Measurements from ENCODE around the gene SLC7A6. TPM values are rescaled to one million over a fixed set of nuclear protein-coding genes. Genes with fewer than 3 reads are reported as not detected.
A peak's percentile ranks its signal among the peaks of the same experiment; 100 is the strongest.

SLC7A6 gene
- total RNA-seq, 1 donor from 2014 or later, result 12.1 TPM

GRCh38 chr16:68235887-68236136, 28.5 kb upstream of the SLC7A6 start, which contains the start of gene ESRP2:
TSS of gene ESRP2 (minus strand) at chr16:68236127. CDS start at chr16:68236045, 82 bp downstream.
- H3K36me3 ChIP-seq (ENCODE audit: control insufficient read depth, insufficient read depth, low read length), result no peaks in the 10 kb centered on the region
- no peak for DNase-seq (ENCODE audit: low read depth)
- H3K27me3 ChIP-seq (ENCODE audit: control insufficient read depth, insufficient read depth, low read length), result no peaks in the 10 kb centered on the region
- no peak for TF ChIP-seq CTCF (IDR thresholded peaks at IDR 0.05; ENCODE audit: insufficient read depth, low read length, poor library complexity, severe bottlenecking)
- peak within 1 kb of the TSS; percentile 53 for H3K4me3 ChIP-seq (ENCODE audit: low read depth, low read length)

GRCh38 chr16:68236137-68236825, 28.0 kb upstream of the SLC7A6 start:
- TF ChIP-seq CTCF (IDR thresholded peaks at IDR 0.05; ENCODE audit: insufficient read depth, low read length, poor library complexity, severe bottlenecking), result no peak
- H3K27me3 ChIP-seq (ENCODE audit: control insufficient read depth, insufficient read depth, low read length), result no peaks in the 10 kb centered on the region
- H3K4me3 ChIP-seq (ENCODE audit: low read depth, low read length), result peak overlapping the region; percentile 53
- no peak for DNase-seq (ENCODE audit: low read depth)
- H3K36me3 ChIP-seq (ENCODE audit: control insufficient read depth, insufficient read depth, low read length), result no peaks in the 10 kb centered on the region

- no peak for TF ChIP-seq CTCF (IDR thresholded peaks at IDR 0.05; ENCODE audit: insufficient read depth, low read length, poor library complexity, severe bottlenecking)
- no peaks in the 10 kb centered on the region for H3K36me3 ChIP-seq (ENCODE audit: control insufficient read depth, insufficient read depth, low read length)
- H3K27me3 ChIP-seq (ENCODE audit: control insufficient read depth, insufficient read depth, low read length), result no peaks in the 10 kb centered on the region
- peak overlapping the region; percentile 53 for H3K4me3 ChIP-seq (ENCODE audit: low read depth, low read length)
- no peak for DNase-seq (ENCODE audit: low read depth)
Measured at GRCh38 chr16:68236826-68237242, 27.5 kb upstream of the SLC7A6 start.

- no peak for TF ChIP-seq CTCF (IDR thresholded peaks at IDR 0.05; ENCODE audit: insufficient read depth, low read length, poor library complexity, severe bottlenecking)
- peak; percentile 84 for DNase-seq (ENCODE audit: low read depth)
Measured at GRCh38 chr16:68237243-68238028, 26.9 kb upstream of the SLC7A6 start.

GRCh38 chr16:68238029-68238345, 26.3 kb upstream of the SLC7A6 start:
- no peaks in the 10 kb centered on the region for H3K36me3 ChIP-seq (ENCODE audit: control insufficient read depth, insufficient read depth, low read length)
- no peak for DNase-seq (ENCODE audit: low read depth)
- no peaks in the 10 kb centered on the region for H3K27me3 ChIP-seq (ENCODE audit: control insufficient read depth, insufficient read depth, low read length)
- TF ChIP-seq CTCF (IDR thresholded peaks at IDR 0.05; ENCODE audit: insufficient read depth, low read length, poor library complexity, severe bottlenecking), result no peak
- H3K4me3 ChIP-seq (ENCODE audit: low read depth, low read length), result peak overlapping the region; percentile 41

More at GRCh38 chr16:68237243-68238028, 26.9 kb upstream of the SLC7A6 start:
- Histone ChIP-seq H3K36me3 (ENCODE audit: control insufficient read depth, insufficient read depth, low read length) (no peaks in the 10 kb centered on the region), H3K4me3 (ENCODE audit: low read depth, low read length) (peak overlapping the region; percentile 53), H3K27me3 (ENCODE audit: control insufficient read depth, insufficient read depth, low read length) (no peaks in the 10 kb centered on the region)

Measured in kidney epithelial cell (primary cell).